ENCODE data around the gene EPAS1. TPM values are rescaled to one million over a fixed set of nuclear protein-coding genes. Genes with fewer than 3 reads are reported as not detected.

The EPAS1 gene
- total RNA-seq, 2 donors from 2014 or later, result 58.4 to 162 TPM

GRCh38 chr2:46435796-46436360, 138.7 kb downstream of the EPAS1 start:
- WGBS, 2 donors, result 63 to 75% methylated on average over 4 of the region's 4 CpGs
- no peak overlapping the region for H3K4me3 ChIP-seq
- H3K27me3 ChIP-seq, result no peaks in the 10 kb centered on the region
- no peaks in the 10 kb centered on the region for H3K9me3 ChIP-seq
- no peak overlapping the region for H3K27ac ChIP-seq
- no peak for ATAC-seq
- H3K4me1 ChIP-seq, result no peaks in the 10 kb centered on the region
- TF ChIP-seq, protein P1, sequence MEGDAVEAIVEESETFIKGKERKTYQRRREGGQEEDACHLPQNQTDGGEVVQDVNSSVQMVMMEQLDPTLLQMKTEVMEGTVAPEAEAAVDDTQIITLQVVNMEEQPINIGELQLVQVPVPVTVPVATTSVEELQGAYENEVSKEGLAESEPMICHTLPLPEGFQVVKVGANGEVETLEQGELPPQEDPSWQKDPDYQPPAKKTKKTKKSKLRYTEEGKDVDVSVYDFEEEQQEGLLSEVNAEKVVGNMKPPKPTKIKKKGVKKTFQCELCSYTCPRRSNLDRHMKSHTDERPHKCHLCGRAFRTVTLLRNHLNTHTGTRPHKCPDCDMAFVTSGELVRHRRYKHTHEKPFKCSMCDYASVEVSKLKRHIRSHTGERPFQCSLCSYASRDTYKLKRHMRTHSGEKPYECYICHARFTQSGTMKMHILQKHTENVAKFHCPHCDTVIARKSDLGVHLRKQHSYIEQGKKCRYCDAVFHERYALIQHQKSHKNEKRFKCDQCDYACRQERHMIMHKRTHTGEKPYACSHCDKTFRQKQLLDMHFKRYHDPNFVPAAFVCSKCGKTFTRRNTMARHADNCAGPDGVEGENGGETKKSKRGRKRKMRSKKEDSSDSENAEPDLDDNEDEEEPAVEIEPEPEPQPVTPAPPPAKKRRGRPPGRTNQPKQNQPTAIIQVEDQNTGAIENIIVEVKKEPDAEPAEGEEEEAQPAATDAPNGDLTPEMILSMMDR (IDR thresholded peaks at IDR 0.05), result no peak
- TF ChIP-seq POLR2A (IDR thresholded peaks at IDR 0.05), result no peak
- no peaks in the 10 kb centered on the region for H3K36me3 ChIP-seq (replicated peaks in 1 of 2; ENCODE audit: insufficient read depth in 1 of 2, low read depth in 2 of 2)
- no peak for DNase-seq
- intact Hi-C loops (cut with DNase I), result no loop called here

Small RNAs within 50 kb of the gene (small RNA-seq; reads per million reads assigned to genes)
- not detected for gene RF00017

Other genes with a start within 250 kb of the EPAS1 start
- gene TMEM247, start 182.2 kb downstream of the EPAS1 start, total RNA-seq, result not detected
- 10 to 100 TPM; 36.1 to 46.5 TPM for gene RHOQ, start 245.1 kb downstream of the EPAS1 start, total RNA-seq
- gene ATP6V1E2, start 245.2 kb downstream of the EPAS1 start, total RNA-seq, result 1 to 10 TPM in 1 of 2 donors, under 1 TPM in 1; 0.99 to 2.9 TPM